Measurements from ENCODE around the gene MED26. TPM values are rescaled to one million over a fixed set of nuclear protein-coding genes. Genes with fewer than 3 reads are reported as not detected.

Gene MED26
- total and polyA plus RNA-seq, 2 of the 8 experiments (the other 6 are each of a cell fraction or from before 2014, with no cell fraction given): 5.3 to 10.7 TPM

DNA sequence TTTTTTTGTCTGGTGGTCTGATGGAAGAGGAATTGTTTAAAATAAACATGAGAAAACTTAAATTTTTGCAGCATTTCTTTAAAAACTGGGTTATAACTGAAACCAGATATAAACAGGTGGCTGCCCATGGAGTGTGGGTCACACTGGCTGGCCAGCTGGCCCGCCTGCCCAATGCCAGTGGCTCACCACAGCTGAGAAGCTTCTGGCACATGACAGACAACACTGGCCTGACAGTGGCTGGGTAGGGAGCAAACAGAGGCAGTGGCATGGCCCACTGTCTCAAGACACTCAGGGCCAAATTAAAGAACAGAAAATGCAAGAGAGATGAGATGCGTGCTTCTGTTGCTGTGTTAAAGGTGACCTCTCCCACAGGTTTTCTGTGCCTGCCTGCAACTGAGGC is 52.7 kb downstream of the MED26 start:
- POLR2A ChIA-PET (ENCODE audit: partially characterized antibody): interaction anchor here (1.1 to 2.6 kb wide), 3 partner anchors 9 to 49 kb away, joined by 3 to 11 read pairs (median 4); no protein-coding TSS in a partner anchor

More for the DNA sequence above, 52.7 kb downstream of the MED26 start:
- Histone ChIP-seq H2AK5ac (ENCODE audit: low read depth, low read length) (no peak overlapping the region), H3K23ac (ENCODE audit: insufficient read length) (no peak overlapping the region), H2BK12ac (ENCODE audit: low read depth, low read length) (no peak overlapping the region), H3K79me2 (ENCODE audit: control insufficient read depth in 1 of 2, insufficient read depth in 2 of 2, low read length in 2 of 2) (peaks cover 0 to 59% of the 10 kb centered on the region in 2 experiments; a peak in 2 of 4 replicates), H2BK5ac (ENCODE audit: low read depth, low read length) (no peak overlapping the region), H2BK120ac (replicated peaks; ENCODE audit: low read depth, low read length) (no peak overlapping the region), H3K4ac (replicated peaks; ENCODE audit: insufficient read length, low read depth, low read length) (no peak overlapping the region), H3K79me1 (ENCODE audit: low read depth, low read length) (peaks cover 28% of the 10 kb centered on the region), H4K8ac (ENCODE audit: extremely low read depth, insufficient read depth, low read length) (no peak overlapping the region), H4K20me1 (replicated peaks in 1 of 2; ENCODE audit: control insufficient read depth in 1 of 2, insufficient read depth in 2 of 2, low read length in 2 of 2) (peaks cover 14 to 24% of the 10 kb centered on the region in 2 experiments), H3K14ac (ENCODE audit: insufficient read length) (no peak overlapping the region), H3K27me3 (replicated peaks in 1 of 4; ENCODE audit: control insufficient read depth in 3 of 4, extremely low read depth in 1 of 4, insufficient read depth in 3 of 4, low read length in 3 of 4) (no peaks in the 10 kb centered on the region), H3K9me3 (ENCODE audit: insufficient read depth in 2 of 2, low read depth in 1 of 2, low read length in 1 of 2) (no peaks in the 10 kb centered on the region), H4K5ac (ENCODE audit: insufficient read length, low read depth, low read length) (no peak overlapping the region), H3K4me3 (ENCODE audit: extremely low read depth in 1 of 4, insufficient read depth in 2 of 4, low read depth in 3 of 4, low read length in 4 of 4) (no peak overlapping the region), H2AFZ (ENCODE audit: low read length) (no peak overlapping the region), H3K36me3 (ENCODE audit: control insufficient read depth in 2 of 4, insufficient read depth in 4 of 4, low read length in 3 of 4) (peaks cover 0 to 18% (median 7%) of the 10 kb centered on the region in 4 experiments; a peak in 6 of 8 replicates), H3K23me2 (ENCODE audit: low read depth, low read length) (peaks cover 9% of the 10 kb centered on the region; the same call in 1 of the 2 replicates), H3K4me1 (replicated peaks in 1 of 4; ENCODE audit: control insufficient read depth in 3 of 4, insufficient read depth in 4 of 4, low read length in 3 of 4) (peaks cover 0 to 6% (median 3%) of the 10 kb centered on the region in 4 experiments; a peak in 5 of 7 replicates), H3K18ac (ENCODE audit: extremely low read depth, low read length) (no peak overlapping the region), H3K4me2 (ENCODE audit: insufficient read depth in 1 of 2, low read depth in 2 of 2, low read length in 2 of 2) (no peak overlapping the region), H3K27ac (ENCODE audit: low read depth, low read length) (no peak overlapping the region), H4K91ac (replicated peaks; ENCODE audit: insufficient read length, low read length) (no peak overlapping the region), H2BK20ac (ENCODE audit: low read length) (no peak overlapping the region), H3K56ac (replicated peaks; ENCODE audit: insufficient read length, low read depth, low read length) (no peak overlapping the region), H3K9ac (replicated peaks in 1 of 4; ENCODE audit: extremely low read depth in 1 of 4, low read depth in 3 of 4, low read length in 3 of 4) (no peak overlapping the region), H2BK15ac (ENCODE audit: low read length) (no peak overlapping the region)
- CTCF ChIA-PET (ENCODE audit: partially characterized antibody): interaction anchor here (0.6 kb wide), 1 partner anchor 281 kb away, joined by 3 read pairs; no protein-coding TSS in a partner anchor
- TF ChIP-seq, protein P1, sequence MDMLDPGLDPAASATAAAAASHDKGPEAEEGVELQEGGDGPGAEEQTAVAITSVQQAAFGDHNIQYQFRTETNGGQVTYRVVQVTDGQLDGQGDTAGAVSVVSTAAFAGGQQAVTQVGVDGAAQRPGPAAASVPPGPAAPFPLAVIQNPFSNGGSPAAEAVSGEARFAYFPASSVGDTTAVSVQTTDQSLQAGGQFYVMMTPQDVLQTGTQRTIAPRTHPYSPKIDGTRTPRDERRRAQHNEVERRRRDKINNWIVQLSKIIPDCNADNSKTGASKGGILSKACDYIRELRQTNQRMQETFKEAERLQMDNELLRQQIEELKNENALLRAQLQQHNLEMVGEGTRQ (IDR thresholded peaks at IDR 0.05; ENCODE audit: low read length): no peak
- TF ChIP-seq POLR2A (IDR thresholded peaks at IDR 0.05; ENCODE audit: control extremely low read depth in 1 of 2, low read depth in 2 of 2, low read length in 2 of 2) (no peak), EP300 (IDR thresholded peaks at IDR 0.05; ENCODE audit: borderline replicate concordance in 1 of 2, low read depth in 2 of 2, low read length in 2 of 2) (no peak), ZNF274 (IDR thresholded peaks at IDR 0.05; ENCODE audit: borderline replicate concordance, extremely low read depth, low read length) (no peak), SP1 (IDR thresholded peaks at IDR 0.05; ENCODE audit: low read depth, low read length) (no peak), POU5F1 (IDR thresholded peaks at IDR 0.05; ENCODE audit: low read depth, low read length) (no peak), POLR2AphosphoS5 (IDR thresholded peaks at IDR 0.05; ENCODE audit: low read depth, low read length) (no peak), TCF12 (IDR thresholded peaks at IDR 0.05; ENCODE audit: low read depth, low read length) (no peak), YY1 (IDR thresholded peaks at IDR 0.05; ENCODE audit: low read depth, low read length) (no peak)
- FAIRE-seq (no peak), DNase-seq (ENCODE audit: low read depth in 1 of 2, low spot score in 2 of 2) (no peak)
- WGBS, 2 experiments (ENCODE audit: extremely low coverage in 1 of 2, insufficient coverage in 1 of 2, insufficient read length in 1 of 2, insufficient replicate concordance in 2 of 2, low coverage in 1 of 2, low lambda C conversion rate in 2 of 2, missing lambda C conversion rate in 1 of 2): 91% methylated on average over 2 of the region's 2 CpGs; no CpG with 5 or more reads in 1 of the 2 experiments

Measured in H1 (cell line).